ENCODE data around the gene RING1. TPM values are rescaled to one million over a fixed set of nuclear protein-coding genes. Genes with fewer than 3 reads are reported as not detected.

RING1 gene
- total RNA-seq, 1 donor from 2014 or later, result 24.5 TPM

Small RNAs within 50 kb of the gene (microRNA-seq; reads per million reads assigned to microRNA genes)
- gene MIR219A1, result not detected

Other genes with a start within 250 kb of the RING1 start
- gene BRD2, start 239.9 kb upstream of the RING1 start, total RNA-seq, result 88.7 TPM
- gene HLA-DOA, start 198.9 kb upstream of the RING1 start, total RNA-seq, result 1.6 TPM
- 35.8 TPM for gene HLA-DPA1, start 134.9 kb upstream of the RING1 start, total RNA-seq
- gene HLA-DPB1, start 132.5 kb upstream of the RING1 start, total RNA-seq, result 32.8 TPM
- gene COL11A2, start 16.0 kb upstream of the RING1 start, total RNA-seq, result 1.7 TPM
- gene RXRB, start 7.8 kb upstream of the RING1 start, total RNA-seq, result 33.5 TPM
- gene SLC39A7, start 7.6 kb upstream of the RING1 start, total RNA-seq, result 62.4 TPM
- 9.9 TPM for gene HSD17B8, start 3.8 kb upstream of the RING1 start, total RNA-seq
- gene VPS52, start 63.4 kb downstream of the RING1 start, total RNA-seq, result 32.5 TPM
- gene RPS18, start 63.6 kb downstream of the RING1 start, total RNA-seq, result 753 TPM
- gene B3GALT4, start 68.6 kb downstream of the RING1 start, total RNA-seq, result 9.3 TPM
- 18.8 TPM for gene WDR46, start 80.7 kb downstream of the RING1 start, total RNA-seq
- gene PFDN6, start 81.1 kb downstream of the RING1 start, total RNA-seq, result 35.1 TPM
- 46.9 TPM for gene RGL2, start 90.4 kb downstream of the RING1 start, total RNA-seq
- 85.8 TPM for gene TAPBP, start 105.6 kb downstream of the RING1 start, total RNA-seq
- gene ZBTB22, start 109.2 kb downstream of the RING1 start, total RNA-seq, result 19.9 TPM
- gene DAXX, start 114.5 kb downstream of the RING1 start, total RNA-seq, result 19.8 TPM
- gene KIFC1, start 183.3 kb downstream of the RING1 start, total RNA-seq, result 0.24 TPM
- gene PHF1, start 202.5 kb downstream of the RING1 start, total RNA-seq, result 74.8 TPM
- 94.6 TPM for gene CUTA, start 209.6 kb downstream of the RING1 start, total RNA-seq
- gene SYNGAP1, start 211.6 kb downstream of the RING1 start, total RNA-seq, result 9.0 TPM
- gene ZBTB9, start 246.1 kb downstream of the RING1 start, total RNA-seq, result 4.5 TPM